Body of pancreas (tissue), 4 donors: ENCODE data around the gene FAM120AOS.

Experiments
- CTCF ChIP-seq, 7 experiments: fragments of 450-650 bp in 4 of 7; fragments of 200-600 bp in 3 of 7; sonication (generic) in 3 of 7; IDR thresholded peaks; one replicate each; pipeline ENCODE4 v1.5.1; 2016 to 2019; ENCODE audit warnings: antibody characterized with exemption in 7 of 7
- POLR2A ChIP-seq, 3 donors: fragments of 450-650 bp; IDR thresholded peaks; one replicate each; pipeline ENCODE4 v1.6.1; 2016; ENCODE audit warnings: antibody characterized with exemption in 3 of 3, mild to moderate bottlenecking in 2 of 3

- TF ChIP-seq CTCF (IDR thresholded peaks at IDR 0.05) (no peak), POLR2A (IDR thresholded peaks at IDR 0.05) (no peak)
Measured at GRCh38 chr9:93470391-93470790, 17.0 kb upstream of the FAM120AOS start.
